ENCODE data around the gene SAE1.

DNA sequence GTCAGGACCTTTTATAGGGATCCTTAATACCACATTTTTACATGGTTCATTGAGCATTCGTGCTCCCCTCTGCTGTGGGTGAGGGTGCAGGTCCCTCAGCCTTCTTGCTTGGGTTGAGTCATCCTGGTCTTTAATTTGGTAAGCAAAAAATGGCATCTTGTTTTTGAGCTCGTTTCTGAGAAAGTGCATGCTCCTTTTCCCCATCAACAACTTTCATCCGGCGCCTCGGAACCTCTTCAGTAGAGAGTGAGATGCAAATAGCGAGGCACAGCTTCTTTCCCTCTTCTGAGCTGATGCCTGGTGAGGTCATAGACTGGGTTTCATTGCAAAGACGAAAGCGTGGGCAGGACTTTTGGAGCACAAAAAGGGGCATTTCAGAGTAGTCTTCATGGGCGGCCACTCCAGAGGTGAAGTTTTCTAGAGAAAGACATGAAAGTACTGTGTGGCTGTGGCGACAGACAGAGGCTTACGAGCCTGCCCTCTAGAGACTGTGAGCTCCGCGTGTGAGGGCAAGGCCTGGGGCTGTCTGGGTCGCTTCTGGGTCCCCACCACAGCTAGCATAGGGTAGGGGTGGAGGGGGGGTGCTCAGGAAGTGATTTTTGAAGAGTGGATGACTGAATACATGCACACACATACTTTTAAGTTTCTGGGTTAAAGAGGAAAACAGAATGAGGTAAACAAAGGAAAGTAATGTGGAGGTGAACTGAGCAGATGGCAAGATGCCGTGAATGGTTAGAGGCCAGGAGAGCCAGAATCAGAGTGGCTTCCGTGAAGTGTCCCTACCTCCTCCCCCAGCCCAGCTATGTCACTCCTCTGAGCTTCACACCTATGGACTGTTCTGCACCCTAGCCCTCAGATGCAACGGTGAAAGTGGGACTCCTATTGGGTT is 56.1 kb downstream of the SAE1 start:
- TF ChIP-seq EZH2 (IDR thresholded peaks at IDR 0.05) (no peak), POLR2AphosphoS5 (IDR thresholded peaks at IDR 0.05; ENCODE audit: borderline replicate concordance, low read depth, low read length) (no peak), FOXP2 (optimal IDR thresholded peaks at IDR 0.05; ENCODE audit: control extremely low read depth, extremely low read length, insufficient read depth) (no peak)
